IPS-15b (cell line): ENCODE results near the gene RICTOR.

Source experiments
- H3K27me3 ChIP-seq: one replicate; pipeline ENCODE4 v1.6.1; 2013; ENCODE audit warnings: low read length; ENCODE audit not compliant: control insufficient read depth, insufficient read depth
- H3K36me3 ChIP-seq: one replicate; pipeline ENCODE4 v1.6.1; 2013; ENCODE audit warnings: low read length; ENCODE audit not compliant: control insufficient read depth, insufficient read depth
- H3K4me1 ChIP-seq: one replicate; pipeline ENCODE4 v1.6.1; 2013; ENCODE audit warnings: mild to moderate bottlenecking, low read length; ENCODE audit not compliant: control insufficient read depth, insufficient read depth
- H3K4me3 ChIP-seq: one replicate; pipeline ENCODE4 v1.5.1; 2013; ENCODE audit warnings: low read depth, low read length
- H3K9ac ChIP-seq: one replicate; pipeline ENCODE4 v1.6.1; 2013; ENCODE audit warnings: low read depth, mild to moderate bottlenecking, low read length
- H3K9me3 ChIP-seq: one replicate; pipeline ENCODE4 v1.6.1; 2013; ENCODE audit warnings: mild to moderate bottlenecking, low read length; ENCODE audit not compliant: control insufficient read depth, insufficient read depth

Gene RICTOR

DNA sequence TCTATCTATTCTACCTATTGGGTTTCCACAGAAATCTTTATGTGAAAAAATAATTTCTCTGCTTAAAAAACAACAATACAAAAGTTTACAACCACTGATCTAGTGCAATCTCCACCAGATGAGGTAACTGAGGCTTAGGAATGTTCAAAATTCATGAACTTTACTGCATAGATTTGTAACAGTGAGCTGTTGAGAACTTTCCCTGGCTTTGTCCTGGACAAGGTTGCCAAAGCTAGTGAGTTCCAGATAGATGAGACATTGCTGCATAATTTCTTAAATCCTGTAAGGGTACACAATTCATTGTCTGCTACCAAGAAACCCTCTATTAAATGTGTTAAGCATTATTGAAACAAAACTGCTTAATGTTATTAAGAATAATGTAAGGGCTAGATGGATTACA lies 125.7 kb downstream of the RICTOR start:
- no peak overlapping the region for H3K9ac ChIP-seq
- H3K36me3 ChIP-seq = peaks cover 9% of the 10 kb centered on the region
- H3K27me3 ChIP-seq = no peaks in the 10 kb centered on the region
- H3K9me3 ChIP-seq = no peaks in the 10 kb centered on the region
- no peak overlapping the region for H3K4me3 ChIP-seq
- no peaks in the 10 kb centered on the region for H3K4me1 ChIP-seq

DNA sequence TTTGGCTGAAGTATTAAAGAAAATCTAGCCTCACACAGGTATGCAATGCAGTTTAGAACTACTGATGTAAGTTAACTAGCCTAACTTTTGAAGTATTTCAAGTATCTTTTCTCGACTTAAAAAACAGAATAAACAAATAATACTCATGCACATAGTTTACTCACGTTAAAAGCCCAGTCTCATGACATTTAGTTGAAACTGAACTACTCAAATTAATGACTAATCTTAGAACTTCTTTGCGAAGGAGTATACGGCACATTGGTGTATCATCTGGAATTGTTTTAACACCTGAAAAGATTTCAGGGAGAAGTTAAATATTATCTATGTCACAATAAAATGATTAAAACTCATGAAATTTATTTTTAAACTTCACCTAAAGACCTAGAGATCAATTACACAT lies 129.9 kb downstream of the RICTOR start:
- Histone ChIP-seq H3K4me3 (no peak overlapping the region), H3K4me1 (no peaks in the 10 kb centered on the region), H3K9me3 (no peaks in the 10 kb centered on the region), H3K36me3 (no peaks in the 10 kb centered on the region), H3K27me3 (no peaks in the 10 kb centered on the region), H3K9ac (no peak overlapping the region)

DNA sequence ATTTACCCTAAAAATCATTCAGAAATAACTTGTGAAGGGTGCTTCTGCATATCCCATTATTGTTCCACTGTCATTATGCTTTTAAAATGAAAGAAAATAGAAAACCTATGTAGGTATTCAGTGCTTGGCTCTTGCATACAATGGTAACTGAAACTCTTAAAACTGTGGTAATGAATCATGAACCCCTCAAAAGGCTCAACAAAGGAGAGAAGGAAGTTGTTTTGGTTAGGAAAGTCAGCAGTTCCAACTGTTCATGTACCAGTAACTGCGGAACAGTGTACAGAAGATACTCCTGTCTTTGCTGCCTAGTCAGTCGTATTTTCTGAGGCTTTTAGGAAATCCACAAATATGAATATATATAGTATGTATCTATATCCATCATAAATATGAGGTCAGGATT lies 132.3 kb downstream of the RICTOR start:
- Histone ChIP-seq H3K36me3 (no peaks in the 10 kb centered on the region), H3K4me3 (no peak overlapping the region), H3K27me3 (no peaks in the 10 kb centered on the region), H3K9me3 (no peaks in the 10 kb centered on the region), H3K9ac (no peak overlapping the region), H3K4me1 (no peaks in the 10 kb centered on the region)

DNA sequence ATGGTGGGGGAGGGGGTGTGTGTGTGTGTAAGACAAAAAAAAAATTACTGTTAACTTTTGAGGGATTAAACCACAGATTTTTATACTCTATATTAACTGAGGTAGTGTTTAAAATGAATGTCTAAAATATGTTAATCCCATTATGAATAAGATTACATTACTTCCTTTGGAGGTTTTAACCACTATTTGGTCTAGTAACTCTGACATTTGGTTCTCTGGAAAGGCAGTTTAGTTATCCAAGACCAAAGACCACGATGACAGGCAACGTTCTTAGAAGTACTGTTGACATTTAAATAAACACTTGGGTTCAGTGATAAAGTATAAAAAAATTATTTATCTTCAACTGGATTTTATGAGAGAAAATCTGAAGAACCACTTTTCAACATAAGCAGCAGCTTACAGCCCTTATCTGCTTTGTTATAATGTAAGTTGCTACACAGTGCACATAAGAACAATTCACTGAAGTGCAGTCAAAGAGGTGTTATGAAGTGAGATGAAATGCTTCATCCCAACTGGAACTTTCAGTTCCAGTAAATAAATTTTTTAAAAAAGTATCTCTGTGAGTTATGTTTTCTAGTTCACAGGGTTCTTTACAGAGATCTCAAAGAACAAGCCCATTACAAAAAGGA lies 133.9 kb downstream of the RICTOR start:
- Histone ChIP-seq H3K9ac (no peak overlapping the region), H3K9me3 (no peaks in the 10 kb centered on the region), H3K36me3 (no peaks in the 10 kb centered on the region), H3K4me3 (no peak overlapping the region), H3K27me3 (no peaks in the 10 kb centered on the region), H3K4me1 (no peaks in the 10 kb centered on the region)

DNA sequence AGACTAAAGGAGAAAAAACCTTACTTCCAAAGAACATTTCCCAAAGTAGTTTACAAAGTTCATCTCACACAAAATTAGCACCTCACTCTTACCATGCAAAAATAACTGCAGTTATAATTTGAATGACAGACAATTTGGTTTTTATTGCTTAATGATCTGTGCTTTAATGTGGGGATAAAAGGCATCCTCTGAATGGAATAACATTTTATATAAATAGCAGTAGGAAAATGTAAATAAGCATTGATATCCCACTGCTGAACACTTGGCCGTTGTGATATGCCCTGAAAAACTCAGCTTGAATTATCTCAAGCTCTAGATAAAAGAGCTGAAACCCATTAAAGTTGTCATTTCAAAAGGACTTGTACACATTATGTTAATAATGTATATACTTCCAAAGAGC lies 135.2 kb downstream of the RICTOR start:
- no peaks in the 10 kb centered on the region for H3K4me1 ChIP-seq
- H3K4me3 ChIP-seq = no peak overlapping the region
- H3K36me3 ChIP-seq = no peaks in the 10 kb centered on the region
- no peak overlapping the region for H3K9ac ChIP-seq
- H3K9me3 ChIP-seq = no peaks in the 10 kb centered on the region
- H3K27me3 ChIP-seq = no peaks in the 10 kb centered on the region

DNA sequence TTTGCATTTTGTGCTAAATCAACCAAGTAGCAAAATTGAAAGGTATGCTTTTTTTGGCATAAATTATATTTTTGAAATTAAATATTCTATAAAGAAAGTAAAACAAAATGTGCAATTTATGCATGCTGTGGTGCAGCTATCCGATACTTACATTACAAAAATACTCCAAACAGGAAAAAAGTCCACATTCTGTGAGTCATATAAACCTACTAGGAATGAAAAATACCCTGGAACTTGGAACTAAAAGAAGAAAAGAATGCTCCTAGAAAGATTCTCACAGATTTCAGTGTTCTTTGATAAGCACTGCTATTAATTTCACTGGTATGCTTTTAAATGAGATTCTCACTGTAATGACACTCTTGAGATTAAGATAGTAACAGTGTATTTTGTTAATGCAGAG lies 135.8 kb downstream of the RICTOR start:
- Histone ChIP-seq H3K9ac (no peak overlapping the region), H3K9me3 (no peaks in the 10 kb centered on the region), H3K4me3 (no peak overlapping the region), H3K36me3 (no peaks in the 10 kb centered on the region), H3K27me3 (no peaks in the 10 kb centered on the region), H3K4me1 (no peaks in the 10 kb centered on the region)

DNA sequence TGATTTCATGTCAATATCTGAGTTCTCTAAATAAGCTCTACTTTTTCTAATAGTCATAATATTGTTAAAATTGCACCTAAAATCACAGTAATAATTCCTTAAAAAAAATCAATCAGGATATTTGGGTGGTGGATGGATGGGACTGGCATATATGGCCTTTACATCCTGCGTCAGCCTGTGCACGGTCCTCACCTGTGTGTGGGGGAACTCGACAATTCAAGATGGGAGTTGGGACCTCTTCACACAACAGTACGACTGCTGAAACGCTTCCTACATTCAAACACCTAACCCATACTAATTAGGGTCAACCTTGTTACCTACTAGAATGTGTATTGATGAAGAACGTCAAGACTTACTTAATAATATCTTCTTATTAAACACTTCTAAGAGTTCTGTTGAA lies 137.9 kb downstream of the RICTOR start:
- no peaks in the 10 kb centered on the region for H3K9me3 ChIP-seq
- H3K4me1 ChIP-seq = no peaks in the 10 kb centered on the region
- H3K36me3 ChIP-seq = no peaks in the 10 kb centered on the region
- H3K9ac ChIP-seq = no peak overlapping the region
- H3K27me3 ChIP-seq = no peaks in the 10 kb centered on the region
- H3K4me3 ChIP-seq = no peak overlapping the region

DNA sequence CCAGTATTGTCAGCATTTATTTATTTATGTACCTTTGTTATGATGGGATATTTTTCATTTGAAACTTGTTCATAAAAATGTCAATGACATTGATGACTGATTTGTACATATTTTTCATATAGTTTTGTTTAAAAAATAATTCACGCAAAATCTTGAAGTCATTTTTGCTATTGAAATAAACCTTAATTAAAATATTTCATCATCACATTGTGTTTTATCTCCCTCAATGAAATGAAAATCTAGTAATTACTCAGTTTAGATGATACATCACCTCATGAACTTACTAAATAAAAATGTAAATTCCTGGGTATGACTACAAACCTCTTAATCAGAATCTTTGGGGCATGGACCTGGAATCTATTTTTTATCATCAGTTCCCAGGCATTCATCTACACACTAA lies 138.8 kb downstream of the RICTOR start:
- H3K9ac ChIP-seq = no peak overlapping the region
- no peaks in the 10 kb centered on the region for H3K9me3 ChIP-seq
- no peaks in the 10 kb centered on the region for H3K27me3 ChIP-seq
- H3K36me3 ChIP-seq = no peaks in the 10 kb centered on the region
- no peak overlapping the region for H3K4me3 ChIP-seq
- peaks cover under 1% of the 10 kb centered on the region for H3K4me1 ChIP-seq

DNA sequence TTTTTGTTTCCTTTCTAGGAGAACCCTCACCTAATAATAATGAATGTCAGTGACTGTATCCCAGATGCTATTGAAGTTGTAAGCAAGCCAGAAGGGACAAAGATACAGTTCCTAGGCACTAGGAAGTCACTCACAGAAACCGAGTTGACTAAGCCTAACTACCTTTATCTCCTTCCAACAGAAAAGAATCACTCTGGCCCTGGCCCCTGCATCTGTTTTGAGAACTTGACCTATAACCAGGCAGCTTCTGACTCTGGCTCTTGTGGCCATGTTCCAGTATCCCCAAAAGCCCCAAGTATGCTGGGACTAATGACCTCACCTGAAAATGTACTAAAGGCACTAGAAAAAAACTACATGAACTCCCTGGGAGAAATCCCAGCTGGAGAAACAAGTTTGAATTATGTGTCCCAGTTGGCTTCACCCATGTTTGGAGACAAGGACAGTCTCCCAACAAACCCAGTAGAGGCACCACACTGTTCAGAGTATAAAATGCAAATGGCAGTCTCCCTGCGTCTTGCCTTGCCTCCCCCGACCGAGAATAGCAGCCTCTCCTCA lies 141.3 kb downstream of the RICTOR start:
- Histone ChIP-seq H3K27me3 (no peaks in the 10 kb centered on the region), H3K9me3 (no peaks in the 10 kb centered on the region), H3K9ac (no peak overlapping the region), H3K36me3 (no peaks in the 10 kb centered on the region), H3K4me3 (no peak overlapping the region), H3K4me1 (peaks cover 2% of the 10 kb centered on the region)

DNA sequence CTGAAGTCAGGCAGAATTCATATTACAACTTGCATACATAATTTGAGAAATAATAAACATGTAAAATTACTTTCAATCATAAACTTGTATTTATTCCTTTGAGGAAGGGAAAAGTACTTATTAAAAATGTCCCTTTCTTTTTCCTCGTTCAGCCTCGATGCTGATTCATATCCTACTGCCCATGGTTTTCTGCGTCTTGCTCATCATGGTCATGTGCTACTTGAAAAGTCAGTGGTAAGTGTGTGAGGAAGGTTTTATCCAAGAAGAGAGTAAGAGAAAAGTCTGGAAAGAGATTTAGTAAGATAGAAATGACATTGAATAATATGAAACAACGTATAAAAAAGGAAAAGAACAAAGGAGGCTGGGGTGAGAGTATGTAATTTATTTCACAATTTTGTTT lies 142.5 kb downstream of the RICTOR start:
- Histone ChIP-seq H3K9ac (no peak overlapping the region), H3K36me3 (no peaks in the 10 kb centered on the region), H3K9me3 (no peaks in the 10 kb centered on the region), H3K4me1 (peaks cover 2% of the 10 kb centered on the region), H3K27me3 (no peaks in the 10 kb centered on the region), H3K4me3 (no peak overlapping the region)

DNA sequence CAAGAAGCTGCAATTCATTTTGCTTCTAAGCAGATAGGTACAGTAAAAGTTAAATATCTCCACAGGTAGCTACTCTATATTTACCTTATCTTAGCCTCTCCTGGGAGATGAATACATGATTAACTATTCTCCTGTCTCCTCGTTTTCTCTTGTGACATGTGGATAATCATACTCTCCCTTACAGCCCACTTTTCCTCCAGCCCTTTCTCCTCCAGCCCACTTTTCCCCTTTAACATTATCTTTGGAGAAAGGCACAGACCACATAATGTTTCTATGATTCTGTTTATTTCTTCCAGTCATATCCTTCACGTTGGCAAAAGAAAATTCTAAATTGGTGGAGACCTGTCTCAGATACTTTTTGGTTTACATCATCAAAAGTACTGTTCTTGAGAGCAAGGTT lies 144.4 kb downstream of the RICTOR start:
- Histone ChIP-seq H3K36me3 (no peaks in the 10 kb centered on the region), H3K9ac (no peak overlapping the region), H3K4me3 (no peak overlapping the region), H3K9me3 (no peaks in the 10 kb centered on the region), H3K27me3 (no peaks in the 10 kb centered on the region), H3K4me1 (peaks cover 2% of the 10 kb centered on the region)

DNA sequence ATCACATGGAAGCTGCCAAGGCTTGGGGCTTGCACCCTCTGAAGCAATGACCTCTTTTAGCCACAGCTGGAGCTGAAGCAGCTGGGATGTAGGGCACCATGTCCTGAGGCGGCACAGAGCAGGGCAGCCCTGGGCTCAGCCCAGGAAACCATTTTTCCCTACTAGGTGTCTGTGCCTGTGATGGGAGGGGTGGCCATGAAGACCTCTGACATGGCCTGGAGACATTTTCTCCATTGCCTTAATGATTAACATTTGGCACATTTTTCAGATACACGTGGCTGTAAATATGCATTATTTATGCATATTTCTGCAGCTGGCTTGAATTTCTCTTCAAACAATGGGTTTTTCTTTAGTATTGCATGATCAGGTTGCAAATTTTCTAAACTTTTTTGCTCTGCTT lies 146.7 kb downstream of the RICTOR start:
- H3K36me3 ChIP-seq = no peaks in the 10 kb centered on the region
- H3K9me3 ChIP-seq = no peaks in the 10 kb centered on the region
- no peaks in the 10 kb centered on the region for H3K27me3 ChIP-seq
- H3K4me1 ChIP-seq = peaks cover 2% of the 10 kb centered on the region
- H3K4me3 ChIP-seq = no peak overlapping the region
- no peak overlapping the region for H3K9ac ChIP-seq
